PC-9 (cell line): ENCODE data around the gene ITIH5. TPM values are rescaled to one million over a fixed set of nuclear protein-coding genes. Genes with fewer than 3 reads are reported as not detected.

Experiments
- BruUV-seq: library from RNA; stranded (reverse); fragments of 400-500 nt; replicated peaks from 2 replicates; lab custom pipeline; 2021; lab: Mats Ljungman, UMichigan
- CTCF ChIA-PET: fragments of 300-600 bp; sonication (Branson Sonifier 250); formaldehyde crosslinking; loops from one replicate; lab custom pipeline; 2022; ENCODE audit warnings: antibody characterized with exemption; lab: Charles Lee
- POLR2A ChIA-PET: fragments of 300-600 bp; sonication (Branson Sonifier 250); formaldehyde crosslinking; loops from one replicate; lab custom pipeline; 2022; ENCODE audit warnings: antibody characterized with exemption; ENCODE audit not compliant: unreplicated experiment; lab: Charles Lee
- DNase-seq, 2 experiments: peaks; one replicate each; pipeline versions ENCODE4 v3.0.0 to v3.0.0-alpha.2; 2015 to 2022; ENCODE audit warnings: mixed read lengths in 1 of 2
- H2AFZ ChIP-seq: fragments of 200-600 bp; sonication (generic); 2 replicates; pipeline ENCODE4 v1.8.1; 2017; ENCODE audit warnings: antibody characterized with exemption
- H3F3A ChIP-seq: fragments of 200-600 bp; sonication (generic); 2 replicates; pipeline ENCODE4 v1.8.1; 2017; ENCODE audit warnings: antibody characterized with exemption, mild to moderate bottlenecking, low read depth; ENCODE audit not compliant: insufficient read depth
- H3K27ac ChIP-seq: fragments of 200-600 bp; sonication (generic); 2 replicates; pipeline ENCODE4 v1.6.1; 2016; ENCODE audit warnings: mixed run types
- H3K27me3 ChIP-seq: fragments of 200-600 bp; sonication (generic); 2 replicates; pipeline ENCODE4 v1.6.1; 2016; ENCODE audit warnings: low read depth, mixed run types; ENCODE audit not compliant: insufficient read depth
- H3K36me3 ChIP-seq: fragments of 200-600 bp; sonication (generic); 2 replicates; pipeline ENCODE4 v1.6.1; 2016; ENCODE audit warnings: low read depth, mixed run types
- H3K4me1 ChIP-seq: fragments of 200-600 bp; sonication (generic); replicated peaks from 2 replicates; pipeline ENCODE4 v1.6.1; 2016; ENCODE audit warnings: mixed run types; ENCODE audit not compliant: insufficient read depth
- H3K4me2 ChIP-seq: fragments of 200-600 bp; sonication (generic); 2 replicates; pipeline ENCODE4 v1.6.1; 2017; ENCODE audit warnings: mixed run types
- H3K4me3 ChIP-seq: fragments of 200-600 bp; sonication (generic); 2 replicates; pipeline ENCODE4 v1.6.1; 2016; ENCODE audit warnings: mixed run types
- H3K79me2 ChIP-seq: fragments of 200-600 bp; sonication (generic); 2 replicates; pipeline ENCODE4 v1.6.1; 2017; ENCODE audit warnings: low read depth, mixed run types
- H3K9me2 ChIP-seq: fragments of 200-600 bp; sonication (generic); 2 replicates; pipeline ENCODE4 v1.8.1; 2017; ENCODE audit warnings: mild to moderate bottlenecking; ENCODE audit not compliant: insufficient read depth
- H3K9me3 ChIP-seq: fragments of 200-600 bp; sonication (generic); 2 replicates; pipeline ENCODE4 v1.8.1; 2016; ENCODE audit warnings: low read depth; ENCODE audit not compliant: insufficient read depth
- H4K20me1 ChIP-seq: fragments of 200-600 bp; sonication (generic); 2 replicates; pipeline ENCODE4 v1.8.1; 2017; ENCODE audit not compliant: insufficient read depth
- CTCF ChIP-seq: fragments of 200-600 bp; sonication (generic); conservative IDR thresholded peaks from 2 replicates; pipeline ENCODE4 v1.6.1; 2017; ENCODE audit warnings: mixed run types, antibody characterized with exemption, mild to moderate bottlenecking, moderate library complexity
- EZH2 ChIP-seq: fragments of 200-600 bp; sonication (generic); IDR thresholded peaks from 2 replicates; pipeline ENCODE4 v1.8.0; 2017; ENCODE audit warnings: antibody characterized with exemption, low read depth
- intact Hi-C: fragments of 100-400 bp; cut with micrococcal nuclease; formaldehyde crosslinking; loops from one replicate; pipeline ENCODE4 v1.10.0; 2022; ENCODE audit not compliant: unreplicated experiment
- total RNA-seq: library from RNA; stranded (reverse); gene quantifications from 2 replicates; pipeline ENCODE4 v1.2.3, GENCODE V29; 2021

The ITIH5 gene
- total RNA-seq, 1 experiment from 2014 or later = not detected

- POLR2A ChIA-PET = no interaction called here
- no peaks in the 10 kb centered on the region for H3F3A ChIP-seq
These were observed 56.7 kb downstream of the ITIH5 start for GRCh38 chr10:7610026-7610425.

DNA sequence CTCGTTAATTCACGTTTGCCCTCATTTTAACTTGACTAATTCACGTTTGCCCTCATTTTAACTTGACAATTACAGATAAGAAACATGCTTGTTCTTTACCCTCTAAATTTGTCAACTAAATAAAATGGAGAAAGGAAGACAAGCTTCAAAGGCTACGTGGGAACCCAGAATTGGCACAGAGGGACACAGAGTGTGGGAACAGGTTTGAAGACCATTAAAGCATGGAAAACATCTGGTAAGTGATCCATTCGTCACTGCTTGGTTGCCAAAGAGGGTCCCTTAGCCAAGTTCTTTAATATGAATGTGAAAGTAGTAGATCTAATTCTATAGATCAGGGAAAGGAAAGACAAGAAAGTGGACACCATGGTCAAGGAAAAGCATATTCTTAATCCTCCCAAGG is 57.2 kb downstream of the ITIH5 start:
- ChIA-PET POLR2A (no interaction called here), CTCF (no interaction called here)
- no peaks in the 10 kb centered on the region for H3K36me3 ChIP-seq
- no peaks in the 10 kb centered on the region for H3F3A ChIP-seq
- H4K20me1 ChIP-seq = no peaks in the 10 kb centered on the region
- no TSS peak for BruUV-seq
- intact Hi-C loops = no loop called here
- H3K9me3 ChIP-seq = no peaks in the 10 kb centered on the region
- H3K4me3 ChIP-seq = no peak overlapping the region
- DNase-seq = no peak
- no peaks in the 10 kb centered on the region for H3K9me2 ChIP-seq
- H2AFZ ChIP-seq = no peak overlapping the region
- H3K4me1 ChIP-seq = no peaks in the 10 kb centered on the region
- peaks cover 43% of the 10 kb centered on the region for H3K27me3 ChIP-seq
- H3K27ac ChIP-seq = no peak overlapping the region
- TF ChIP-seq EZH2 (no peak), CTCF (no peak)
- H3K79me2 ChIP-seq = no peaks in the 10 kb centered on the region
- H3K4me2 ChIP-seq = no peak overlapping the region

More at GRCh38 chr10:7610026-7610425, 56.7 kb downstream of the ITIH5 start:
- H3K4me2 ChIP-seq = no peak overlapping the region
- no peaks in the 10 kb centered on the region for H4K20me1 ChIP-seq
- no peak for DNase-seq
- H3K4me3 ChIP-seq = no peak overlapping the region
- peaks cover 38% of the 10 kb centered on the region for H3K27me3 ChIP-seq
- H3K79me2 ChIP-seq = no peaks in the 10 kb centered on the region
- H2AFZ ChIP-seq = no peak overlapping the region
- H3K27ac ChIP-seq = no peak overlapping the region
- BruUV-seq = no TSS peak
- H3K4me1 ChIP-seq = no peaks in the 10 kb centered on the region
- no peaks in the 10 kb centered on the region for H3K9me3 ChIP-seq
- H3K9me2 ChIP-seq = no peaks in the 10 kb centered on the region
- H3K36me3 ChIP-seq = no peaks in the 10 kb centered on the region
- TF ChIP-seq CTCF (no peak), EZH2 (no peak)
- intact Hi-C loops = no loop called here
- CTCF ChIA-PET = no interaction called here

DNA sequence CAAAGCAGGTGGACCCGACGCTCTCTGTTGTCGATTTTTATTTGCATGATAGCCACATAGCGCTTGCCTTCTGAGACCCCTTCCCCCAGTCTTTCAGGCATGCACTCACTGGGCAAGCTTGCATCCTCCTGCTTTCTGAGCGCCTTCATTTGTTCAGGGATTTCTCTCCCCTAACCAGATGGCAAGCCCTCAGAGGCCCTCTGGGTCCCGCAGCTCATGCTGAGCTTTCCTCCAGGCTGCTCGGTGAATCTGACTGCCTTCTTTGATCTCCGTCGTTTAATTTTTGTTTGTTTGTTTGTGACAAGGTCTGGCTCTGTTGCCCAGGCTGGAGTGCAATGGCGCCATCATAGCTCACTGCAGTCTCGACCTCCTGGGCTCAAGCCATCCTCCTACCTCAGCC is 58.8 kb downstream of the ITIH5 start:
- Histone ChIP-seq H2AFZ (no peak overlapping the region), H3K27ac (no peak overlapping the region), H3K4me2 (no peak overlapping the region), H3F3A (no peaks in the 10 kb centered on the region), H4K20me1 (no peaks in the 10 kb centered on the region), H3K9me2 (no peaks in the 10 kb centered on the region), H3K36me3 (no peaks in the 10 kb centered on the region), H3K27me3 (peaks cover 45% of the 10 kb centered on the region), H3K4me1 (no peaks in the 10 kb centered on the region), H3K79me2 (no peaks in the 10 kb centered on the region), H3K9me3 (no peaks in the 10 kb centered on the region), H3K4me3 (no peak overlapping the region)
- CTCF ChIA-PET = no interaction called here
- DNase-seq = no peak
- intact Hi-C loops = no loop called here
- TF ChIP-seq EZH2 = no peak
- TF ChIP-seq CTCF = no peak
- POLR2A ChIA-PET = no interaction called here
- BruUV-seq = no TSS peak
